Amniotic epithelial cell (primary cell): ENCODE data around the gene MARCHF2.
"Not testable (repeated sequence)": the region's sequence is repeated elsewhere in the genome, so short reads cannot be mapped to it uniquely, and the experiment has no call there.

ENCODE experiments used
- DNase-seq: peaks from one replicate; pipeline ENCODE4 v3.0.0-alpha.2; 2010; ENCODE audit warnings: low read depth

MARCHF2 gene

DNA sequence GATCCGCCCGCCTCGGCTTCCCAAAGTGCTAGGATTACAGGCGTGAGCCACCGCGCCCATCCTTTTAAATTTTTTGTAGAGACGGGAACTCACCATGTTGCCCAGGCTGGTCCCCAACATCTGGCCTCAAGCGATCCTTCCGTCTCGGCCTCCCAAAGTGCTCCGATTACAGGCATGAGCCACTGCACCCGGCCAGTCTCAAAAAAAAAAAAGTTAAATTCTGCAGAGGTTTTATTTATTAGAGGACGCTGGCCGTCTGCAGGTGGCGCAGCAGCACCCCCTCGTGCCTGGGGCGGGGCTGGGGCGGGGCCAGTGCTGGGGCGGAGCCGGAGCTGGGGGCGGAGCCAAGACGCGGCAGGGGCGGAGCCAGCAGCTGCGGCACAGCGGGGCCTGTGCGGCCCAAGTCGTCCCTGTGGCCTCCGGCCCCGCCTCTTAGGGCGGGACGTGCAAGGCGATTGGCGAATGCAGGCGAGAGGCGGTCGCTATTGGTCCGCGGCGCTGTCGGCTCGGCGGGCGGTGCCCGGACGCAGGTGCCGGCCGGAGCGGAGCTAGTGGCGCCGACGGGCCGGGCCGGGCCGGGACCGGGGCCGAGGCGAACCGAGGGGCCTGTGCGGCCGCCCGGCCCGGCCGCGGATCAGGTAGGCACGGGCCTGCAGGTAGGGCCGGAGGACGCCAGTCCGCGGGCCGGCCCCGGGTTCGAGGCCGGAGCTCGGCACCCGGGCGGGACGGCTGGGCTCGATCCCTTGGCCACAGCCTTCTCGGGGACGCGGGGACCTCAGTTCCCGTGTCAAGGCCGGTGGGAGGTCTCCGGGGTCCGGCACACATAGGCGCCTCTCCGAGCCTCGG is at the start of gene MARCHF2:
Gene MARCHF2, plus strand, starts transcription at position 523 of the 846 bp plus-strand sequence. CDS start 8,536 bp downstream, outside the sequence.
- peak; percentile 93 for DNase-seq

DNA sequence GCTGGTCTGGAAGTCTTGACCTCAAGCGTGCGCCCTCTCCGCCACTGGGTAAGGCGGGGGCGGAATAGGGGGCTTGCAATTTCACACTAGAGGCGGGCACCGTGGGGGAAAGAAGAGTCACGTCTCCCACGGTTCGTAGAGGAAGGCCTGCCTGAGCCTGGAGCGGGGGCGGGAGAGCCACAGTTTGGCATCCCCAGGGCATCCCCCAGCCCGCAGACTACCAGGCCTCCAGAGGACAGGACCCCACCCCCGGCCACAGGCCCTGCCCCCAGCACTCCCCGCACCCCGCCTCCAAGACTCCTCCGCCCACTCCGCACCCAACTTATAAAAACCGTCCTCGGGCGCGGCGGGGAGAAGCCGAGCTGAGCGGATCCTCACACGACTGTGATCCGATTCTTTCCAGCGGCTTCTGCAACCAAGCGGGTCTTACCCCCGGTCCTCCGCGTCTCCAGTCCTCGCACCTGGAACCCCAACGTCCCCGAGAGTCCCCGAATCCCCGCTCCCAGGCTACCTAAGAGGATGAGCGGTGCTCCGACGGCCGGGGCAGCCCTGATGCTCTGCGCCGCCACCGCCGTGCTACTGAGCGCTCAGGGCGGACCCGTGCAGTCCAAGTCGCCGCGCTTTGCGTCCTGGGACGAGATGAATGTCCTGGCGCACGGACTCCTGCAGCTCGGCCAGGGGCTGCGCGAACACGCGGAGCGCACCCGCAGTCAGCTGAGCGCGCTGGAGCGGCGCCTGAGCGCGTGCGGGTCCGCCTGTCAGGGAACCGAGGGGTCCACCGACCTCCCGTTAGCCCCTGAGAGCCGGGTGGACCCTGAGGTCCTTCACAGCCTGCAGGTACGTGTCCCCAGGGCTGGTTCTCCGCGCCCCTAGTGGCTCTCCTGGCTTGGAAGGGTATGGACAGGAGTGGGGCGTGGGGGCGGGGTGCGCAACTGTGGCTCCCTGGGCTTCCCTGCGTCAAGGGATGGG is 49.0 kb upstream of the MARCHF2 start, which contains the start of gene ANGPTL4:
Gene ANGPTL4, plus strand, starts transcription at position 353 of the 969 bp plus-strand sequence. Its CDS starts 167 bp downstream, at position 520.
- DNase-seq: peak; percentile 72

DNA sequence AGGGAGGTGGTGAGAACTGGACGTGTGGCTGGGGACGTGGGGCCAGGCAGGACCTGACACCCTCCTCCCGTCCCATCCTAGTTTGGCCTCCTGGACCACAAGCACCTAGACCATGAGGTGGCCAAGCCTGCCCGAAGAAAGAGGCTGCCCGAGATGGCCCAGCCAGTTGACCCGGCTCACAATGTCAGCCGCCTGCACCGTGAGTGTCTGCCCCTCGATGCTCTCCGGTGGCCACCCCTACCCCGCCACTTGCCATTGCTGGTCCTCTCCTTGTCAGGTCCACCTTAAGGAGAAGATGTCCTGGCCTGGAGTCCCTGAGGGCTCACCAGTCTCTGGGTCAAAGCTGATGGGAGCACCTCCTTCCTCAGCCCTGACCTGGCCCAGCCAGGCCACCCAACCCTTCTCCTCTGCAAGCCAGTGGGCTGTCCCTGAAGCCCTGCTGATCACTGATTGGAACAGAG is 47.0 kb upstream of the MARCHF2 start:
- no peak for DNase-seq

- DNase-seq: peak; percentile 57
These were observed 46.2 kb upstream of the MARCHF2 start for GRCh38 chr19:8366961-8367326.

GRCh38 chr19:8367327-8368001 is 45.6 kb upstream of the MARCHF2 start:
- peak; percentile 98 for DNase-seq

GRCh38 chr19:8370176-8371010 is 42.7 kb upstream of the MARCHF2 start:
- DNase-seq: no peak

DNA sequence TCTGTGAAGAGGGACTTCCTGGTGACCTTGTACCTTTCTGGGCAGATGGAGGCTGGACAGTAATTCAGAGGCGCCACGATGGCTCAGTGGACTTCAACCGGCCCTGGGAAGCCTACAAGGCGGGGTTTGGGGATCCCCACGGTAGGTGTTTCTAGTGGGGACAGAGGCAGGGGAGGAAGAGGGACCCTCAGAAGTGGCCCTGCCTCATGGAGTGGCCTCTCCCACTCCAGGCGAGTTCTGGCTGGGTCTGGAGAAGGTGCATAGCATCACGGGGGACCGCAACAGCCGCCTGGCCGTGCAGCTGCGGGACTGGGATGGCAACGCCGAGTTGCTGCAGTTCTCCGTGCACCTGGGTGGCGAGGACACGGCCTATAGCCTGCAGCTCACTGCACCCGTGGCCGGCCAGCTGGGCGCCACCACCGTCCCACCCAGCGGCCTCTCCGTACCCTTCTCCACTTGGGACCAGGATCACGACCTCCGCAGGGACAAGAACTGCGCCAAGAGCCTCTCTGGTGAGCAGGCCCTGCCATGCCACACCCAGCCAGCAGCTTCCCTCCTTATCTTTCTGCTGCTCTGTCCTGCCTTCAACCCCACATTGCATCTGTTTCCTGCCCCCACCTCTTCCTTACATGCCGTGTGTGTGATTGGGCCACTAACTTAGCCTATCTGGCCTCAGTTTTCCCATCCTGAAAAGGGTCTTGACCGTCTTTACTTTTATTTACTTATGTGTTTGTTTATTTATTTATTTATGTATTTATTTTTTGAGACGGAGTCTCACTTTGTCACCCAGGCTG is 41.9 kb upstream of the MARCHF2 start:
- DNase-seq: no peak

DNA sequence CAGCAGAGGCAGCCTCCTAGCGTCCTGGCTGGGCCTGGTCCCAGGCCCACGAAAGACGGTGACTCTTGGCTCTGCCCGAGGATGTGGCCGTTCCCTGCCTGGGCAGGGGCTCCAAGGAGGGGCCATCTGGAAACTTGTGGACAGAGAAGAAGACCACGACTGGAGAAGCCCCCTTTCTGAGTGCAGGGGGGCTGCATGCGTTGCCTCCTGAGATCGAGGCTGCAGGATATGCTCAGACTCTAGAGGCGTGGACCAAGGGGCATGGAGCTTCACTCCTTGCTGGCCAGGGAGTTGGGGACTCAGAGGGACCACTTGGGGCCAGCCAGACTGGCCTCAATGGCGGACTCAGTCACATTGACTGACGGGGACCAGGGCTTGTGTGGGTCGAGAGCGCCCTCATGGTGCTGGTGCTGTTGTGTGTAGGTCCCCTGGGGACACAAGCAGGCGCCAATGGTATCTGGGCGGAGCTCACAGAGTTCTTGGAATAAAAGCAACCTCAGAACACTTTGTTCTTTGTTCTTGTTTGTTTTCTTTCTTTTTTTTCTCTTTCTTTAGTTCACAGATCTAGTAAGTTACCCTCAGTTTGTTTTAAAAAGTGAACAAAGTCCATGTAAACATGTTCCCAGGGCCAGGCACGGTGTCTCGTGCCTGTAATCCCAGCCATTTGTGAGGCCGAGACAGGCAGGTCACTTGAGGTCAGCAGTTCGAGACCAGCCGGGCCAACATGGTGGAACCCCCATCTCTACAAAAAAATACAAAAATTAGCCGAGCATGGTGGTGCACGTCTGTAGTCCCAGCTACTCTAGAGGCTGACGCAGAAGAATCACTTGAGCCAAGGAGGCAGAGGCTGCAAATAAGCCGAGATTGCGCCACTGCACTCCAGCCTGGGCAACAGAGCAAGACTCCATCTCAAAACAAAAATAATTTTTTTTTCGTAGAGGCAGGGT is 39.0 kb upstream of the MARCHF2 start:
- no peak for DNase-seq

DNA sequence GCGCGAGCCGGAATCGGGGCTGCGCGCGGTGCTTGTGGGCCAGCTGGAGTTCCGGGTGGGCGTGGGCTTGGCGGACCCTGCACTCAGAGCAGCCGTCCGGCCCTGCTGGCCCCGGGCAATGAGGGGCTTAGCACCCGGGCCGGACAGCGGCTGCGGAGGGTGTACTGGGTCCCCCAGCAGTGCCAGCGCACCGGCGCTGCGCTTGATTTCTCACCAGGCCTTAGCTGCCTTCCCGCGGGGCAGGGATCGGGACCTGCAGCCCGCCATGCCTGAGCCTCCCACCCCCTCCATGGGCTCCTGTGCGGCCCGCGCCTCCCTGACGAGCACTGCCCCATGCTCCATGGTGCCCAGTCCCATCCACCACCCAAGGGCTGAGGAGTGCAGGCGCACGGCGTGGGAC is 37.3 kb upstream of the MARCHF2 start:
- DNase-seq: not testable (repeated sequence)

DNA sequence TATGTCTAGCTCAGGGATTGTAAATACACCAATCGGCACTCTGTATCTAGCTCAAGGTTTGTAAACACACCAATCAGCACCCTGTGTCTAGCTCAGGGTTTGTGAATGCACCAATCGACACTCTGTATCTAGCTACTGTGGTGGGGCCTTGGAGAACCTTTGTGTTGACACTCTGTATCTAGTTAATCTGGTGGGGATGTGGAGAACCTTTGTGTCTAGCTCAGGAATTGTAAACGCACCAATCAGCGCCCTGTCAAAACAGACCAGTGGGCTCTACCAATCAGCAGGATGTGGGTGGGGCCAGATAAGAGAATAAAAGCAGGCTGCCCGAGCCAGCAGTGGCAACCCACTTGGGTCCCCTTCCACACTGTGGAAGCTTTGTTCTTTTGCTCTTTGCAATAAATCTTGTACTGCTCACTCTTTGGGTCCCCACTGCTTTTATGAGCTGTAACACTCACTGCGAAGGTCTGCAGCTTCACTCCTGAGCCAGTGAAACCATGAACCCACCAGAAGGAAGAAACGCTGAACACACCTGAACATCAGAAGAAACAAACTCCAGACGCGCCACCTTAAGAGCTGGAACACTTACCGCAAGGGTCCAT is 36.6 kb upstream of the MARCHF2 start:
- DNase-seq: not testable (repeated sequence)

DNA sequence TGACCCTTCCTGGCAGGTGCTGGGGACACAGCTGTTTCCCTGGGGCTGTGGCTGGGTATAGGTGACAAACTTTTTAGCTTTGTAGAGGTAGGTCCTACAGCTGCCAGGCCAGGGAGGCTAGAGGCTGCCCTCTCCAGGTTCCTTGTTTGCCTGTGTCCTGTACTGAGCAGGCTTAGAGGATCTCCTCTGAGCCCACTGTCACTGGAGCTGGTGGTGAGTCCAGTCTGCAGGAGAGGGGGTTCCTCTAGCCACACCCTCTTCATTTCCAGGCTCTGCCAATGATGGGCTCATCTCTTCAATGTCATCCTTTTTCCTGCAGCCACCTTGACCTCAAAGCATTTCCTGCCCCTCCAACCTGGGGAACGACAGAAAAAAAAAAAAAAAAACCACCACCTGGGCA is 35.5 kb upstream of the MARCHF2 start:
- DNase-seq: no peak

DNA sequence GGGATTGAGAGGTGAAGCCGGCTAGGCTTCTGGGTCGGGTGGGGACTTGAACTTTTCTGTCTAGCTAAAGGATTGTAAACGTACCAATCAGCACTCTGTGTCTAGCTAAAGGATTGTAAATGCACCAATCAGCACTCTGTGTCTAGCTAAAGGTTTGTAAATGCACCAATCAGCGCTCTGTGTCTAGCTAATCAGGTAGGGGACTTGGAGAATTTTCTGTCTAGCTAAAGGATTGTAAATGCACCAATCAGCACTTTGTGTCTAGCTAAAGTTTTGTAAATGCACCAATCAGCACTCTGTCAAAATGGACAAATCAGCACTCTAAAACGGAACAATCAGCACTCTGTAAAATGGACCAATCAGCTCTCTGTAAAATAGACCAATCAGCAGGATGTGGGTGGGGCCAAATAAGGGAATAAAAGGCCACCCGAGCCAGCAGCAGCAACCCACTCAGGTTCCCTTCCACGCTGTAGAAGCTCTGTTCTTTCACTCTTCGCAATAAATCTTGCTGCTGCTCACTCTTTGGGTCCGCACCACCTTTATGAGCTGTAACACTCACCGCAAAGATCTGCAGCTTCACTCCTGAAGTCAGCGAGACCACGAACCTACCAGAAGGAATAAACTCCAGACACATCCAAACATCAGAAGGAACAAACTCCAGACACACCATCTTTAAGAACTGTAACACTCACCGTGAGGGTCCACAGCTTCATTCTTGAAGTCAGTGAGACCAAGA is 33.8 kb upstream of the MARCHF2 start:
- not testable (repeated sequence) for DNase-seq

- DNase-seq: not testable (repeated sequence)
These were observed 28.5 kb upstream of the MARCHF2 start for GRCh38 chr19:8384569-8384968.

DNA sequence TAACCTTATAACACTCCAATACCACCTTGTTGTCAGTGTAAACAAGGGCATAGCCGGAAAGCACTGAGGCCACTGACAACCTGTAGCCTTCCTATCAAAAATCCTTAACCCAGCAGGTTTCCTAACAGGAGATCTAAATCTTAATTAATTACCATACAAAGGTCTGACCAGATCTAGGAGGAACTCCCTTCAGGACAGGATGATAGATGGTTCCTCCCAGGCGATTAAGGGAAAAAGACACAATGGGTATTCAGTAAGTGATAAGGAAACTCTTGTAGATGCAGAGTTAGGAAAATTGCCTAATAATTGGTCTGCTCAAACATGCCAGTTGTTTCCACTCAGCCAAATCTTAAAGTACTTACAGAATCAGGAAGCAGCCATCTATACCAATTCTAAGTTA is 28.0 kb upstream of the MARCHF2 start:
- DNase-seq: not testable (repeated sequence)

DNA sequence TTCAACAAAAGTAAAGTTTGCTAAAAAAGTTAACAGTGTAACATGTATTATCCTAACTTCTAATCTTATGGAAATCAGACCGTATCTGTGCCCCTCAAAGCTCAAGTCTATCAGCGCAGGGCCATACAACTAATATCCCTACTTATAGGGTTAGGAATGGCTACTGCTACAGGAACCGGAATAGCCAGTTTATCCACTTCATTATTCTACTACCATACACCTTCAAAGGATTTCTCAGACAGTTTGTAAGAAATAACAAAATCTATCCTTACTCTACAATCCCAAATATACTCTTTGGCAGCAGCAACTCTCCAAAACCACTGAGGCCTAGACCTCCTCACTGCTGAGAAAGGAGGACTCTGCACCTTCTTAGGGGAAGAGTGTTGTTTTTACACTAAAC is 27.5 kb upstream of the MARCHF2 start:
- not testable (repeated sequence) for DNase-seq

GRCh38 chr19:8386419-8386818 is 26.7 kb upstream of the MARCHF2 start:
- DNase-seq: not testable (repeated sequence)

GRCh38 chr19:8386990-8387389 is 26.1 kb upstream of the MARCHF2 start:
- no peak for DNase-seq
